Thoracic aorta (tissue), 2 donors: ENCODE measurements around the gene DYNLT2. TPM values are rescaled to one million over a fixed set of nuclear protein-coding genes. Genes with fewer than 3 reads are reported as not detected.

Source experiments
- ATAC-seq: fragments of 150-250 bp; one replicate; pipeline ENCODE4 v1.8.0; 2017; ENCODE audit warnings: low read depth; ENCODE audit not compliant: insufficient number of reproducible peaks, low FRiP score
- DNase-seq: peaks from one replicate; pipeline ENCODE4 v3.0.0-alpha.2; 2020; ENCODE audit warnings: low spot score
- H3K27ac ChIP-seq, 2 donors: fragments of 200-600 bp; sonication (generic); 1 replicate in 1 of 2; 2 replicates in 1 of 2; pipeline ENCODE4 v1.5.1; 2016; ENCODE audit warnings: mild to moderate bottlenecking in 2 of 2, moderate library complexity in 2 of 2
- H3K27me3 ChIP-seq: fragments of 200-600 bp; sonication (generic); replicated peaks from 2 replicates; pipeline ENCODE4 v1.6.0; 2016; ENCODE audit warnings: mild to moderate bottlenecking; ENCODE audit not compliant: insufficient read depth
- H3K36me3 ChIP-seq: fragments of 200-600 bp; sonication (generic); one replicate; pipeline ENCODE4 v1.5.1; 2016
- H3K4me1 ChIP-seq, 2 donors: fragments of 200-600 bp; sonication (generic); 1 replicate in 1 of 2; 2 replicates in 1 of 2; pipeline versions ENCODE4 v1.5.1 to v1.6.0; 2016; ENCODE audit warnings: low read depth in 2 of 2, mild to moderate bottlenecking in 1 of 2; ENCODE audit not compliant: control insufficient read depth in 1 of 2
- H3K4me3 ChIP-seq: fragments of 200-600 bp; sonication (generic); 2 replicates; pipeline ENCODE4 v1.5.1; 2016; ENCODE audit warnings: mild to moderate bottlenecking
- H3K9me3 ChIP-seq: fragments of 200-600 bp; sonication (generic); 2 replicates; pipeline ENCODE4 v1.5.1; 2016
- total RNA-seq, 2 donors: library from RNA; depleted of rRNA; stranded (reverse); fragments of >200 nt; gene quantifications; one replicate each; pipeline versions ENCODE4 v1.1.0 to v1.2.3, GENCODE V29; 2016
- TF ChIP-seq, protein P1 (sequence below): fragments of 200-600 bp; sonication (generic); IDR thresholded peaks from one replicate; pipeline ENCODE4 v1.5.1; 2019; ENCODE audit warnings: antibody characterized with exemption

The DYNLT2 gene
- total RNA-seq, 2 donors from 2014 or later, result 0.95 to 3.0 TPM

DNA sequence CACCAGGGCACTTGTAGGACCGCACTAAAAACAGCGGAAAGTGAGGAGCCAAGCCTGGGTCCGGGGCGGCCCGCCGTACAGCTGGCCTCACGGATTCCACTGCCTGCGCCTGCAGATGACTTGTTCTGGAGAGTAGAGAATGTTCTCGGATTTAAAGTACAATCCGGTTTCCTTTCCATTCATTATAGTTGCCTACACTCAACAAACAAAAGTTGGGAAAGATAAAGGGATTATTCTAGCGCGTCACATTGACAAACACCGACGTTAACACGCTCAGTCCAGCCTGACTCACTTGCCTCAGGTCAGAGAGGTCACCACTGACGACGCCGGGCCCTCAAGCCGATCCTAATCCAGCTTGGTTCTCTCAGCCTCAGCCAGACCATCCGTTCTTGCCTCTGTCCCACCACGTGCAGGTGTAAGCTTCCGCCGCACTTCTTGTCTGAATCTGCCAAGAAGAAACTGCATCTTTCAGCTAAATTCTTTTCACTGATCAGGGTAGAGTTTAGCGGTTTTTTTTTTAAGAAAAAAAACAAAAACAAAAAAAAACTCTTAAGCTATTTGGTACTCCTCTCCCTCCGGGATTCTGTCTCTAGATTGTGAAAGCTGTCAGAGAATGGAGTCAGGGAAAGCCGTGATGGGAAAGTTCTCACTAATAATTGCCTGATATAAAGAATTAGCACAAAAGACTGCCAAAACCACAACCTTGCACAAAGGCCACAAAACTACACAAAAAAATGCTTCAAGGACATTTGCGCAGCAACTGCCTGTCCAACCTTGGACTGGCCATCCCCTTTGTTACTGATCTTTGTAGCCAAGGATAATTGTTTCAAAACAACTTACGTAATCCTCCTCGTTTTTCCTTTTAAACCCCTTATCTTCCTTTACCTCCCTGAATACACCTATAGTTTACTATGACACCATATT is 26.0 kb downstream of the DYNLT2 start:
- H3K27me3 ChIP-seq, result no peaks in the 10 kb centered on the region
- H3K4me3 ChIP-seq, result peak overlapping the region; percentile 94
- no peaks in the 10 kb centered on the region for H3K9me3 ChIP-seq
- H3K27ac ChIP-seq, result peak overlapping the region; percentile 69 to 85
- H3K36me3 ChIP-seq, result no peaks in the 10 kb centered on the region
- TF ChIP-seq, protein P1, sequence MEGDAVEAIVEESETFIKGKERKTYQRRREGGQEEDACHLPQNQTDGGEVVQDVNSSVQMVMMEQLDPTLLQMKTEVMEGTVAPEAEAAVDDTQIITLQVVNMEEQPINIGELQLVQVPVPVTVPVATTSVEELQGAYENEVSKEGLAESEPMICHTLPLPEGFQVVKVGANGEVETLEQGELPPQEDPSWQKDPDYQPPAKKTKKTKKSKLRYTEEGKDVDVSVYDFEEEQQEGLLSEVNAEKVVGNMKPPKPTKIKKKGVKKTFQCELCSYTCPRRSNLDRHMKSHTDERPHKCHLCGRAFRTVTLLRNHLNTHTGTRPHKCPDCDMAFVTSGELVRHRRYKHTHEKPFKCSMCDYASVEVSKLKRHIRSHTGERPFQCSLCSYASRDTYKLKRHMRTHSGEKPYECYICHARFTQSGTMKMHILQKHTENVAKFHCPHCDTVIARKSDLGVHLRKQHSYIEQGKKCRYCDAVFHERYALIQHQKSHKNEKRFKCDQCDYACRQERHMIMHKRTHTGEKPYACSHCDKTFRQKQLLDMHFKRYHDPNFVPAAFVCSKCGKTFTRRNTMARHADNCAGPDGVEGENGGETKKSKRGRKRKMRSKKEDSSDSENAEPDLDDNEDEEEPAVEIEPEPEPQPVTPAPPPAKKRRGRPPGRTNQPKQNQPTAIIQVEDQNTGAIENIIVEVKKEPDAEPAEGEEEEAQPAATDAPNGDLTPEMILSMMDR, result no peak
- no peak for ATAC-seq
- peaks cover 21 to 22% of the 10 kb centered on the region in 2 donors for H3K4me1 ChIP-seq
- peak; percentile 29 for DNase-seq

DNA sequence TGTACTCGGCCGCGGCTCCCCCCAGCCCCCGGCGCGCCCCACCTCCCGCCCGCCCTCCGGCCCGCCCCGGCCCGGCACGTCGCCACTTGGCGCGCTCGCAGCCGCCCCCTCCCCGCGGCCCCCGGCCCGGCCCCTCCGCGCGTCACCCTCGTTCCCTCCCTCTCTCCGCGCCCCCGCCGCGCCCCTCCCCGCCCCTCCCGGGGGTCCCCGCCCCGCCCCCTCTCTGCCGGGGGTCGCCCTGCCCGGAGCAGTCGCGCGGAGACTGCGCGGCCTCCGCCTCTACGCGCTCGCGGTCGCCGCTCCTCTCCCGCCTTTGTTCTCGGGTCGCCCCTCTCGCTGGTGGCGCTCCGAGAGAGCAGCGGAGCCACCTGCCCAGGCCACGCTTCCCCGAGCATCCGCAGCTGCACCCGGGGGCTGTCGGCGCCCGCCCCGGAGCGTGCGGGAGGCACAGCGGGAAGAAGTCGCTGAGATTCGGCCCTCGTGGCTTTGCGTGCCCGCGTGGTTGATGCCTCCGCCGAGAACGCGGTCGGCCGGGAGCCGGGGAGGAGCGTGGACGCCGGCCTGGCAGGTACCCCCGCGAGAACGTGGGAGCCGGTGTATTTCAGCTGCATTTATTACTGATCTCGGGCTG is 26.8 kb downstream of the DYNLT2 start, which contains the start of gene PHF10:
Gene PHF10 (minus strand): TSS at position 7 of the 631 bp plus-strand sequence. CDS start 569 bp downstream, outside the sequence.
- Histone ChIP-seq H3K27ac (peak within 1 kb of the TSS; percentile 86 to 89), H3K4me3 (peak within 1 kb of the TSS; percentile 94), H3K4me1 (peaks cover 22% of the 10 kb centered on the region in 2 donors), H3K27me3 (no peaks in the 10 kb centered on the region), H3K9me3 (no peaks in the 10 kb centered on the region), H3K36me3 (no peaks in the 10 kb centered on the region)
- no peak for DNase-seq
- no peak for ATAC-seq
- TF ChIP-seq, protein P1, result no peak

DNA sequence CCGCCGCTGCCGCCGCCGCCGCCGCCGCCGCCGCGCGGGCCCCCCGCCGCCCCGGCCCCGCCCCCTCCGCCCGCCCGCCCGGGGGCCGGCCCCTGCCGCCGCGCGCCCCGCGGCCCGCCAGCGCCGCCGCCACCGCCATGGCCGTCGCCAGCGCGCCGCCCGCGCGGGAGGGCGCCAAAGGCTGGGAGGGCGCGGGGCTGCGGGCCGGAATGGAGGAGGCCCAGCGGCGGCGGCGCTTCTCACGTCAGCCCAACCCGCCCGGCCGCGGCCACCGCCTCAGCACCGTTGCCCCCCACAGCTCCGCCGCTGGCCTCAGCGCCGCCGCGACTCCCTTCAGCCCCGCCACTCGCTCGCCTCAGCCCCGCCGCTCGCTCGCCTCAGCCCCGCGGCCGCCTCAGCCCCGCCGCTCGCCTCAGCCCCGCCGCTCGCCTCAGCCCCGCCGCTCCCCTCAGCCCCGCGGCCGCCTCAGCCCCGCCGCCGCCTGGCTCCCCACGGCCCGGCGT is 27.3 kb downstream of the DYNLT2 start:
- peak; percentile 11 for ATAC-seq
- Histone ChIP-seq H3K9me3 (no peaks in the 10 kb centered on the region), H3K4me1 (peaks cover 22% of the 10 kb centered on the region in 2 donors), H3K36me3 (no peaks in the 10 kb centered on the region), H3K4me3 (peak overlapping the region; percentile 56), H3K27ac (peak overlapping the region in 1 of 2 donors; percentile 52), H3K27me3 (no peaks in the 10 kb centered on the region)
- TF ChIP-seq, protein P1, result no peak
- no peak for DNase-seq

DNA sequence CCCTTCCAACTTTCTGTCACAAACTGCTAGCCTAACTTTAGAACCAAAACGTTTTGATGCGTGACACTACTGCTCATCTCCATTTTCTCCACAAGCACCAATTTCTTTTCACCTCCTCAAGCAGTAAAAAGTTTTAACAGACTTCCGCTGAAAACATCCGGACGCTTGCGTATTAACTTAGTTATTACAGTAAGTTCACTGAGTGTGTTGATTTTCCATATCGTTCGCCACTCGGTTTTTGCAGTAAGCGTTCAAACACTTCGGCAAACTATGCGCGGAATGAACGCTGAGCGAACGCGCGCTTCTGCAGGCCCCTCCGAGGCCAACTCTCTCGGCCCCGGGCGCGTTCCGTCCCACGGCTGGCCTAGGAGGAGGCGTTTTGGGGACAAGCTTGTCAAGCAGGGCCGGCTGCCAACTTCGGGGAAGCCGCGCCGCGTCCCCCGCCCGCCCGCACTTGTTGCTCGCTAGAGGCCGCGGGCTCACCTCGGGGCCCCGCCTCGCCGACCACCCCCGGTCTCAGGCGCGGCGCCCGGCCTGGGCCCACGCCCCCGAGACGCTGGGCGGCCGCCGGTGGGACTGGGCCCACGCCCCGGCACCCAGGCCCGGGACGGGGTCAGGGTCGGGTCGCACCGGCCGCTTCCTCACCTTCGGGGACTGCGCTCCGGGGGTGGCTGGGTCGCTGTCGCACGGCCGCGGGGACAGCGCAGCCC is 28.0 kb downstream of the DYNLT2 start:
- ATAC-seq, result peak; percentile 21
- TF ChIP-seq, protein P1, result no peak
- Histone ChIP-seq H3K27me3 (no peaks in the 10 kb centered on the region), H3K36me3 (no peaks in the 10 kb centered on the region), H3K9me3 (no peaks in the 10 kb centered on the region), H3K4me3 (peak overlapping the region; percentile 89), H3K4me1 (peaks cover 22% of the 10 kb centered on the region in 2 donors), H3K27ac (peak overlapping the region; percentile 86 to 89)
- DNase-seq, result peak; percentile 13
